GM23338 (cell line): Measurements from ENCODE around the gene SORL1-AS1.

Source experiments
- ATAC-seq: fragments of 200-7000 bp; cut with Tn5 transposase; 3 replicates; pipeline ENCODE4 v1.9.1; 2020
- DNase-seq: peaks from one replicate; pipeline ENCODE4 v3.0.0-alpha.2; 2015; ENCODE audit warnings: low spot score
- H2AFZ ChIP-seq: fragments of 200-600 bp; sonication (generic); 2 replicates; pipeline ENCODE4 v1.8.0; 2016; ENCODE audit warnings: antibody characterized with exemption, mild to moderate bottlenecking, moderate library complexity
- H3F3A ChIP-seq: fragments of 200-600 bp; sonication (generic); replicated peaks from 2 replicates; pipeline ENCODE4 v1.8.0; 2017; ENCODE audit warnings: antibody characterized with exemption, mixed run types, low read depth
- H3K27ac ChIP-seq: fragments of 200-600 bp; sonication (generic); 2 replicates; pipeline ENCODE4 v1.6.1; 2016; ENCODE audit warnings: low read depth
- H3K27me3 ChIP-seq: fragments of 200-600 bp; sonication (generic); 2 replicates; pipeline ENCODE4 v1.8.0; 2016; ENCODE audit warnings: mild to moderate bottlenecking, mixed run types, moderate library complexity; ENCODE audit not compliant: insufficient read depth
- H3K36me3 ChIP-seq: fragments of 200-600 bp; sonication (generic); 2 replicates; pipeline ENCODE4 v1.8.0; 2016; ENCODE audit warnings: mild to moderate bottlenecking; ENCODE audit not compliant: insufficient read depth
- H3K4me1 ChIP-seq: fragments of 200-600 bp; sonication (generic); 2 replicates; pipeline ENCODE4 v1.8.0; 2016; ENCODE audit warnings: mild to moderate bottlenecking, moderate library complexity; ENCODE audit not compliant: insufficient read depth
- H3K4me2 ChIP-seq: fragments of 200-600 bp; sonication (generic); 2 replicates; pipeline ENCODE4 v1.7.1; 2017; ENCODE audit warnings: mixed run types
- H3K4me3 ChIP-seq: fragments of 200-600 bp; sonication (generic); 2 replicates; pipeline ENCODE4 v1.6.1; 2016; ENCODE audit warnings: mixed run types
- H3K79me2 ChIP-seq: fragments of 200-600 bp; sonication (generic); replicated peaks from 2 replicates; pipeline ENCODE4 v1.8.0; 2017; ENCODE audit warnings: mild to moderate bottlenecking; ENCODE audit not compliant: insufficient read depth
- H3K9me2 ChIP-seq: fragments of 200-600 bp; sonication (generic); 2 replicates; pipeline ENCODE4 v1.8.0; 2017; ENCODE audit not compliant: insufficient read depth
- H4K20me1 ChIP-seq: fragments of 200-600 bp; sonication (generic); replicated peaks from 2 replicates; pipeline ENCODE4 v1.8.0; 2017; ENCODE audit warnings: mild to moderate bottlenecking; ENCODE audit not compliant: insufficient read depth
- H3K27ac Mint-ChIP-seq: 2 replicates; pipeline ENCODE4 v1.8.0; 2020; ENCODE audit warnings: inconsistent platforms, mild to moderate bottlenecking, moderate library complexity, mixed read lengths
- H3K27me3 Mint-ChIP-seq: 3 replicates; pipeline ENCODE4 v1.8.0; 2022; ENCODE audit warnings: low read depth, mild to moderate bottlenecking, moderate library complexity, mixed read lengths, inconsistent platforms; ENCODE audit not compliant: insufficient read depth, poor library complexity
- H3K36me3 Mint-ChIP-seq: 3 replicates; pipeline ENCODE4 v1.8.0; 2021; ENCODE audit warnings: low read depth, mild to moderate bottlenecking, inconsistent platforms, moderate library complexity, mixed read lengths
- H3K4me1 Mint-ChIP-seq: 3 replicates; pipeline ENCODE4 v1.8.0; 2020; ENCODE audit warnings: mild to moderate bottlenecking, inconsistent platforms, mixed read lengths
- H3K4me3 Mint-ChIP-seq: 3 replicates; pipeline ENCODE4 v1.8.0; 2021; ENCODE audit warnings: moderate library complexity, mild to moderate bottlenecking, inconsistent platforms, mixed read lengths
- H3K9me3 Mint-ChIP-seq: 3 replicates; pipeline ENCODE4 v1.8.0; 2020; ENCODE audit warnings: moderate library complexity, mild to moderate bottlenecking, inconsistent platforms, mixed read lengths
- CREB1 ChIP-seq: fragments of 250-450 bp; sonication (Bioruptor Pico); IDR thresholded peaks from 2 replicates; pipeline ENCODE4 v1.5.0; 2020; ENCODE audit warnings: low read depth, mild to moderate bottlenecking, moderate library complexity
- EZH2 ChIP-seq: fragments of 200-600 bp; sonication (generic); IDR thresholded peaks from one replicate; pipeline ENCODE4 v1.8.0; 2017; ENCODE audit warnings: antibody characterized with exemption, mild to moderate bottlenecking, low read depth; ENCODE audit not compliant: unreplicated experiment
- EZH2phosphoT487 ChIP-seq: fragments of 200-600 bp; sonication (generic); IDR thresholded peaks from one replicate; pipeline ENCODE4 v1.8.1; 2018; ENCODE audit warnings: antibody characterized with exemption; ENCODE audit not compliant: unreplicated experiment
- NANOG ChIP-seq: IDR thresholded peaks from 2 replicates; pipeline ENCODE4 v1.6.1; 2016; ENCODE audit warnings: antibody characterized with exemption, borderline replicate concordance
- POLR2AphosphoS5 ChIP-seq: IDR thresholded peaks from 2 replicates; pipeline ENCODE4 v1.6.1; 2016; ENCODE audit warnings: antibody characterized with exemption, low read depth
- ZNF114 ChIP-seq: fragments of 250-450 bp; sonication (Bioruptor Pico); IDR thresholded peaks from 2 replicates; pipeline ENCODE4 v1.5.0; 2020; ENCODE audit warnings: mild to moderate bottlenecking, moderate library complexity
- ZNF331 ChIP-seq: fragments of 250-450 bp; sonication (Bioruptor Pico); IDR thresholded peaks from 2 replicates; pipeline ENCODE4 v1.5.0; 2020; ENCODE audit warnings: low read depth, mild to moderate bottlenecking, moderate library complexity
- TF ChIP-seq, protein P1 (sequence below): IDR thresholded peaks from one replicate; pipeline ENCODE4 v1.6.1; 2018; ENCODE audit warnings: antibody characterized with exemption; ENCODE audit not compliant: unreplicated experiment
- TF ChIP-seq, protein P2 (sequence below): IDR thresholded peaks from 2 replicates; pipeline ENCODE4 v1.6.1; 2016; ENCODE audit warnings: antibody characterized with exemption

Gene SORL1-AS1

DNA sequence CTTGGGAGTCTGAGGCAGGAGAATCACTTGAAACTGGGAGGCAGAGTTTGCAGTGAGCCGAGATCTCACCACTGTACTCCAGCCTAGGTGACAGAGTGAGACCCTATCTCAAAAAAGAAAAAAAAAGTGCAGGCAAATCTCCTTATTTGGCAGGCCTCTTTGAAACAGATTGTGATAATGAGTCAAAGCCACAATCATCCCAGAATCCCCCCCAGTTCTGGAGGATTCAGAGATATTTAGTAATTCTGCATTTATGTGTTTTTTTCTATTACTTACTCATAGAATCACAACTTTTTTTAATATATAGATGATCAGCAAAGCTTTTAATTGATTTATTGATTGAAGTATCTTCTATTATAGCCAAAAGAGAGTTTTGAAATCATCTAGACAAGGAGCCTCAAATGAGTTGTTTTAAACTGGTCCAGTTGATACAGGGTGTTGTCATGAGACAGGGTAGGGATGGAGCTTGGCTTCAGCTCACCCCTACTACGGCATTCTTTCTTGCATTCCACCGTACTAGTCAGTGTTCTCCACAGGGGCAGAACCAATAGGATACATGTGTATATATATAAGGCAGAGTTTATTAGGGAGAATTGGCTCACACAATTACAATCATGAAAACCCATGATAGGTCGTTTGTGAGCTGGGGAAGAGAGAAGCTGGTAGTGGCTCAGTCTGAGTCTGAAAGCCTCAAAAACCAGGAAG, 39.9 kb downstream of the SORL1-AS1 start (continued):
- TF ChIP-seq, protein P1, sequence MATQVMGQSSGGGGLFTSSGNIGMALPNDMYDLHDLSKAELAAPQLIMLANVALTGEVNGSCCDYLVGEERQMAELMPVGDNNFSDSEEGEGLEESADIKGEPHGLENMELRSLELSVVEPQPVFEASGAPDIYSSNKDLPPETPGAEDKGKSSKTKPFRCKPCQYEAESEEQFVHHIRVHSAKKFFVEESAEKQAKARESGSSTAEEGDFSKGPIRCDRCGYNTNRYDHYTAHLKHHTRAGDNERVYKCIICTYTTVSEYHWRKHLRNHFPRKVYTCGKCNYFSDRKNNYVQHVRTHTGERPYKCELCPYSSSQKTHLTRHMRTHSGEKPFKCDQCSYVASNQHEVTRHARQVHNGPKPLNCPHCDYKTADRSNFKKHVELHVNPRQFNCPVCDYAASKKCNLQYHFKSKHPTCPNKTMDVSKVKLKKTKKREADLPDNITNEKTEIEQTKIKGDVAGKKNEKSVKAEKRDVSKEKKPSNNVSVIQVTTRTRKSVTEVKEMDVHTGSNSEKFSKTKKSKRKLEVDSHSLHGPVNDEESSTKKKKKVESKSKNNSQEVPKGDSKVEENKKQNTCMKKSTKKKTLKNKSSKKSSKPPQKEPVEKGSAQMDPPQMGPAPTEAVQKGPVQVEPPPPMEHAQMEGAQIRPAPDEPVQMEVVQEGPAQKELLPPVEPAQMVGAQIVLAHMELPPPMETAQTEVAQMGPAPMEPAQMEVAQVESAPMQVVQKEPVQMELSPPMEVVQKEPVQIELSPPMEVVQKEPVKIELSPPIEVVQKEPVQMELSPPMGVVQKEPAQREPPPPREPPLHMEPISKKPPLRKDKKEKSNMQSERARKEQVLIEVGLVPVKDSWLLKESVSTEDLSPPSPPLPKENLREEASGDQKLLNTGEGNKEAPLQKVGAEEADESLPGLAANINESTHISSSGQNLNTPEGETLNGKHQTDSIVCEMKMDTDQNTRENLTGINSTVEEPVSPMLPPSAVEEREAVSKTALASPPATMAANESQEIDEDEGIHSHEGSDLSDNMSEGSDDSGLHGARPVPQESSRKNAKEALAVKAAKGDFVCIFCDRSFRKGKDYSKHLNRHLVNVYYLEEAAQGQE, result no peak

DNA sequence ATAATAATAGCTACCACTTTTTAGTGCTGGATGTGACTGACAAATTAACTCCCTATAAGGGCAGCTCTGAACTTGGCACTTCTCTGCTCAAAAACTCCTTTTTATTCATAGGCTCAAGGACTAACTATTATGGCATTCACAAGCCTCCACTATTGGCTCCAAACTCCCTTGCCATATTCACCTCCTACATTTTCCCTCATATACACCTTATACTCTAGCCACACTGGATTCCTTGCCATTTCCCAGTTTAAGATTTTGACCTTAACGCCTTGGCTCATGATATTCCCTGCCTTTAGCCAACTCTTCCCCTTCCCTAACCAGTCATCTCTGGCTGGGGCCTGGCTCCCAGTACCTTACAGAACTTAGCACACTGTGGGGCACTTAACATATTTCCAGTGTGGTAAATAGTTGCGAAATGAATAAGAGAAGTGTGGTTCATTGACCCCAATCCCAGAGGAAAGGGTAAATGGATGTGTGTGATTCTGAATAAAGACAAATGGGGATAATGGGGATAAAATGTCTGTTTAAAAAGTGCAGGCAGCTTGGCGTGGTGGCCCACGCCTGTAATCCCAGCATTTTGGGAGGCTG, 40.7 kb downstream of the SORL1-AS1 start:
- peaks cover 2% of the 10 kb centered on the region for H3K27me3 Mint-ChIP-seq
- DNase-seq, result no peak
- Histone ChIP-seq H3K4me3 (no peak overlapping the region), H3K4me1 (peaks cover 19% of the 10 kb centered on the region), H3K27me3 (no peaks in the 10 kb centered on the region), H3K9me2 (no peaks in the 10 kb centered on the region), H3K36me3 (no peaks in the 10 kb centered on the region), H3K4me2 (no peak overlapping the region), H2AFZ (no peak overlapping the region; the same call in 1 of the 2 replicates), H3F3A (no peaks in the 10 kb centered on the region), H3K79me2 (no peaks in the 10 kb centered on the region), H3K27ac (no peak overlapping the region), H4K20me1 (no peaks in the 10 kb centered on the region)
- H3K27ac Mint-ChIP-seq, result no peak overlapping the region
- peaks cover 24% of the 10 kb centered on the region for H3K4me1 Mint-ChIP-seq
- ATAC-seq, result no peak
- H3K9me3 Mint-ChIP-seq, result no peaks in the 10 kb centered on the region
- H3K4me3 Mint-ChIP-seq, result no peak overlapping the region
- no peaks in the 10 kb centered on the region for H3K36me3 Mint-ChIP-seq
- TF ChIP-seq EZH2phosphoT487, result no peak
- no peak for TF ChIP-seq ZNF114 (CRISPR knock-in tag)
- TF ChIP-seq, protein P1, result no peak
- no peak for TF ChIP-seq EZH2
- TF ChIP-seq POLR2AphosphoS5, result no peak
- TF ChIP-seq CREB1 (CRISPR knock-in tag), result no peak
- TF ChIP-seq, protein P2, sequence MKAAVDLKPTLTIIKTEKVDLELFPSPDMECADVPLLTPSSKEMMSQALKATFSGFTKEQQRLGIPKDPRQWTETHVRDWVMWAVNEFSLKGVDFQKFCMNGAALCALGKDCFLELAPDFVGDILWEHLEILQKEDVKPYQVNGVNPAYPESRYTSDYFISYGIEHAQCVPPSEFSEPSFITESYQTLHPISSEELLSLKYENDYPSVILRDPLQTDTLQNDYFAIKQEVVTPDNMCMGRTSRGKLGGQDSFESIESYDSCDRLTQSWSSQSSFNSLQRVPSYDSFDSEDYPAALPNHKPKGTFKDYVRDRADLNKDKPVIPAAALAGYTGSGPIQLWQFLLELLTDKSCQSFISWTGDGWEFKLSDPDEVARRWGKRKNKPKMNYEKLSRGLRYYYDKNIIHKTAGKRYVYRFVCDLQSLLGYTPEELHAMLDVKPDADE, result no peak
- TF ChIP-seq ZNF331 (CRISPR knock-in tag), result no peak
- no peak for TF ChIP-seq NANOG
